Measurements from ENCODE around the gene SORCS2.

The SORCS2 gene

GRCh38 chr4:7251321-7251720 is 59.0 kb downstream of the SORCS2 start:
- TF ChIP-seq POLR2A (IDR thresholded peaks at IDR 0.05; ENCODE audit: low read length) (no peak), GATA1 (IDR thresholded peaks at IDR 0.05; ENCODE audit: low read depth, low read length) (no peak)
- no peak for DNase-seq

- TF ChIP-seq POLR2A (IDR thresholded peaks at IDR 0.05; ENCODE audit: low read length) (no peak), GATA1 (IDR thresholded peaks at IDR 0.05; ENCODE audit: low read depth, low read length) (no peak)
- DNase-seq = no peak
These were observed 59.7 kb downstream of the SORCS2 start for GRCh38 chr4:7252051-7252450.

- TF ChIP-seq POLR2A (IDR thresholded peaks at IDR 0.05; ENCODE audit: low read length) = no peak
- no peak for TF ChIP-seq GATA1 (IDR thresholded peaks at IDR 0.05; ENCODE audit: low read depth, low read length)
- DNase-seq = no peak
These were observed 60.4 kb downstream of the SORCS2 start for GRCh38 chr4:7252510-7253340.

- TF ChIP-seq GATA1 (IDR thresholded peaks at IDR 0.05; ENCODE audit: low read depth, low read length) (no peak), POLR2A (IDR thresholded peaks at IDR 0.05; ENCODE audit: low read length) (no peak)
These were observed 61.0 kb downstream of the SORCS2 start for GRCh38 chr4:7253341-7253700.

GRCh38 chr4:7253837-7254236 is 61.5 kb downstream of the SORCS2 start:
- TF ChIP-seq POLR2A (IDR thresholded peaks at IDR 0.05; ENCODE audit: low read length) = no peak
- TF ChIP-seq GATA1 (IDR thresholded peaks at IDR 0.05; ENCODE audit: low read depth, low read length) = no peak
- DNase-seq = no peak

More at GRCh38 chr4:7253341-7253700, 61.0 kb downstream of the SORCS2 start:
- DNase-seq = no peak

- TF ChIP-seq GATA1 (IDR thresholded peaks at IDR 0.05; ENCODE audit: low read depth, low read length) (no peak), POLR2A (IDR thresholded peaks at IDR 0.05; ENCODE audit: low read length) (no peak)
- DNase-seq = no peak
These were observed 62.6 kb downstream of the SORCS2 start for GRCh38 chr4:7254736-7255487.

GRCh38 chr4:7255488-7255881 is 63.1 kb downstream of the SORCS2 start:
- no peak for DNase-seq
- no peak for TF ChIP-seq POLR2A (IDR thresholded peaks at IDR 0.05; ENCODE audit: low read length)
- no peak for TF ChIP-seq GATA1 (IDR thresholded peaks at IDR 0.05; ENCODE audit: low read depth, low read length)

GRCh38 chr4:7255996-7256395 is 63.7 kb downstream of the SORCS2 start:
- TF ChIP-seq POLR2A (IDR thresholded peaks at IDR 0.05; ENCODE audit: low read length) (no peak), GATA1 (IDR thresholded peaks at IDR 0.05; ENCODE audit: low read depth, low read length) (no peak)
- DNase-seq = no peak

- TF ChIP-seq POLR2A (IDR thresholded peaks at IDR 0.05; ENCODE audit: low read length) (no peak), GATA1 (IDR thresholded peaks at IDR 0.05; ENCODE audit: low read depth, low read length) (no peak)
- DNase-seq = no peak
These were observed 64.9 kb downstream of the SORCS2 start for GRCh38 chr4:7256984-7257810.

GRCh38 chr4:7259039-7259438 is 66.7 kb downstream of the SORCS2 start:
- no peak for TF ChIP-seq GATA1 (IDR thresholded peaks at IDR 0.05; ENCODE audit: low read depth, low read length)
- TF ChIP-seq POLR2A (IDR thresholded peaks at IDR 0.05; ENCODE audit: low read length) = no peak
- no peak for DNase-seq

- TF ChIP-seq GATA1 (IDR thresholded peaks at IDR 0.05; ENCODE audit: low read depth, low read length) (no peak), POLR2A (IDR thresholded peaks at IDR 0.05; ENCODE audit: low read length) (no peak)
- DNase-seq = no peak
These were observed 68.2 kb downstream of the SORCS2 start for GRCh38 chr4:7260569-7260968.

- DNase-seq = no peak
- TF ChIP-seq POLR2A (IDR thresholded peaks at IDR 0.05; ENCODE audit: low read length) (no peak), GATA1 (IDR thresholded peaks at IDR 0.05; ENCODE audit: low read depth, low read length) (no peak)
These were observed 68.7 kb downstream of the SORCS2 start for GRCh38 chr4:7261087-7261486.

GRCh38 chr4:7261536-7261935 is 69.2 kb downstream of the SORCS2 start:
- DNase-seq = no peak

GRCh38 chr4:7262134-7262533 is 69.8 kb downstream of the SORCS2 start:
- TF ChIP-seq GATA1 (IDR thresholded peaks at IDR 0.05; ENCODE audit: low read depth, low read length) = no peak
- TF ChIP-seq POLR2A (IDR thresholded peaks at IDR 0.05; ENCODE audit: low read length) = no peak
- no peak for DNase-seq

More at GRCh38 chr4:7261536-7261935, 69.2 kb downstream of the SORCS2 start:
- TF ChIP-seq POLR2A (IDR thresholded peaks at IDR 0.05; ENCODE audit: low read length) (no peak), GATA1 (IDR thresholded peaks at IDR 0.05; ENCODE audit: low read depth, low read length) (no peak)
